Fibroblast of skin of right quadriceps (primary cell): ENCODE data around the gene S100A7A.

Source experiments
- DNase-seq: peaks from one replicate; pipeline ENCODE4 v3.0.0-alpha.2; 2013

The S100A7A gene

DNA sequence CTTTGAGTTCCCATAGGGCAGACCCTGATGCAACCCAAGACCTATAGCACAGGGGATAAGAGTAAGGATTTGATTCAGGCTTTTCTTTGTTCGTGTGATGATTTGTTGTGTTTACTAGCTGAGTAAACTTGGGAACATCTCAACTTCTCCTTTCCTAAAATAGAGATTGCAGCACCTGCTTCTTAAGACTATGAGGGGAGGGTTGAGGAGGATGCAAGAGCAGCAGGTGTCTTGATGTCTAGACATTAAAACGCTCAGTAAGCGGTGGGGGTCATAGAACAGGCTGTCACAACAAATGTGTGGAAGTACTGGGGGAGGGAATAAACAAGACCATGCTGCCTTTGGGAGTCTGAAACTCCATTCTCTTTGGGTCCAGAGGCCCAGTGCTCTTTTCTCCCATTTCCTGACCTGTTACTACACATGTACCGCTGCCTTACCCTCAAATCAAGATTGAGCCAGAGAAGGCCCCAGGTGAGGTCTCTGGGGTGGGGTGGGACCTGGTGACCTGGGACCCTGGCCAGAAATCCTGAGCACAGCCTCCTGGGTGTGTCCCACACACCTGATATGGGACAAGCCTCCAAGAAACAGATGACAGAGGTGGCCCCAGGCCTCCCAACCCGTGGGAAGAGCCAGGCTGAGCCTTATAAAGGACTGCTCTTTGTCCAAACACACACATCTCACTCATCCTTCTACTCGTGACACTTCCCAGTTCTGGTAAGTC lies at the start of gene S100A7A:
TSS of gene S100A7A (plus strand) at position 671 of the 721 bp plus-strand sequence. CDS start 1,563 bp downstream, outside the sequence.
- no peak for DNase-seq

DNA sequence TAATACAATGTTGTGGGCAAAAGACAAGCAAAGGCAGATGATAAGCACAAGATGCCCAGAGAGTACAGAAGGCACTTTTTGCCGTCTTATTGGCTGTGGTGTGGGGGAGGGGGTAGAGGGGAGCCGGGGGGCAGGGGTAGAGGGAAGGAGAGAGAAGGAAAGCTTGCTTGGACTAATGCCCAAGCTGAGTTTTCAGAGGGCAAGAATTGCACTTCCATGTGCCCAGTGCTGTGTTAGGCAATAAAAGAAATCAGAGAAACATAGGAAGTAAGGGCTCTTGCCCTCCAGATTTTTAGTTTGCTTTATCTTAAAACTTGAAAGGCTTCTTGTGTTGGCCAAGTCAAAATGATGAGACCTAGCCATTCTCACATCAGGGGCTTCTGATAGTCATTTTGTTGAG lies 49.2 kb upstream of the S100A7A start:
- no peak for DNase-seq

DNA sequence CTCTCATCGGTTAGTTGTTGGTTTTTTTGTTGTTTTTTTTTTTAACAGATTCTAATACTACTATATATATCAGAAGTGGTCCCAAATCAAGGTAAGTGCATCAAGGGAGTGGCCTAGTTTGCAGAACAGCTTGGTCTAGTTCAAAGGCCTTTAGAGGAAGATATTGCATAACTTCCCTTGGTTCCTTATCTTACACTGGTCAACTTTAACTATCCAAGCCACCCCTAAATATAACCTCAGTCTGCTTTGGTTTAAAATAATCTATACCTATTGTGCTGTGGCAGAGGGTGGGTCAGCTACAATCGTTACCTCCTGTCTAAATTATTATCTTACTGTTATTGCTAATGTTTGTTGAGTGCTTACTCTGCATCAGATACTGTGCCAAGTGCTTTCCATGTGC lies 47.8 kb upstream of the S100A7A start:
- DNase-seq = no peak

DNA sequence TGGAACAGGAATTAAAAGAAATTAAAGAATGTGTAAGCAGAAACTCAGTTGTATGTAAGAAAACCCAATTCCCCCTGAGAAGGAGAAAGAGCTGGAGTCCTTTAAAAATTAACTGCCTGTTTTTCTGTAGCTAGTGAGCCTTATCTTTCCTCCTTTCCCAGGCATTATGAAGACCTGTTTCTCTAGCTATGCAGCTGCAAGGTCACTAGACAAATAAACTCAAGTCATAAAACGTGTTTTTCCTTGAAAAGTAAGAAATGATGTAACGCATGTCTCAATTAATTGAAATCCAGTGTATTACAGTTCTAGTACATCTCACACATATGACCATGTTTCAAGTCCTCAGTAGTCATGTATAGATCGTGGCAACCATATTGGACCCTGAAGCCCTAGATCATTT lies 46.2 kb upstream of the S100A7A start:
- no peak for DNase-seq

DNA sequence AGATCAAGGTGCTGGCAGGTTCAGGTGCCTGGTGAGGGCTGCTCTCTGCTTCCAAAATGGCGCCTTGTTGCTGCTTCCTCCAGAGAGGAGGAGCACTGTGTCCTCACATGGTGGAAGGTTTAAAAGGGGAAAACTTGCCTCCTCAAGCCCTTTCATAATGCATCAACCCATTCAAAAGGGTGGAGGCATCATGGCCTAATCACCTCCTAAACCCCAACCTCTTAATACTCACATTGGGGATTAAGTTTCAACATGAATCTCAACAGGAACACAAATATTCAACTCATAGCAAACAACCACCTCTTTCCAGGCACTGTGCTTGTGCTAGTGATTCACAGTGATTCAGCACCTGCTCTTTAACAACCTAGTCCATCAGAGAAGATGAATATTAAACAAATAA lies 45.1 kb upstream of the S100A7A start:
- no peak for DNase-seq

DNA sequence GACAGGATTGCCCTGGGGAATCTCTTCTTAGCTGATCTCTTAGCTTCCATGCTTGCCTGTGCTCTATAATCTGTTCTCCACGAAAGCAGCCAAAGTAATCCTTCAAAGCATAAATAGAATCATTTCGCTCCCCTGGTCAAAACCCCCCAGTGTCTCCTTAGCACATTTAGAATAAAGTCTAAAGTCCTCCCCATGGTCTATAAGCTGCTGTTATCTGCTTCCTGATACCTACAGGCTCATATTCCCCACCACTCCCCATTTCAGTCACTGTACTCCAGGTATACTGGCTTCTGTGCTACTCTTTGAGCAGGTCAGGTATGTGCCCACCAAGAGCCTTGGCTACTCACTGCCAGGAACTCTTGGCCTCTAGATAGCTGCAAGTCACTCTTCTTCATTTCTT lies 43.7 kb upstream of the S100A7A start:
- no peak for DNase-seq

- no peak for DNase-seq
Observed at GRCh38 chr1:153374071-153374470, 42.2 kb upstream of the S100A7A start.

DNA sequence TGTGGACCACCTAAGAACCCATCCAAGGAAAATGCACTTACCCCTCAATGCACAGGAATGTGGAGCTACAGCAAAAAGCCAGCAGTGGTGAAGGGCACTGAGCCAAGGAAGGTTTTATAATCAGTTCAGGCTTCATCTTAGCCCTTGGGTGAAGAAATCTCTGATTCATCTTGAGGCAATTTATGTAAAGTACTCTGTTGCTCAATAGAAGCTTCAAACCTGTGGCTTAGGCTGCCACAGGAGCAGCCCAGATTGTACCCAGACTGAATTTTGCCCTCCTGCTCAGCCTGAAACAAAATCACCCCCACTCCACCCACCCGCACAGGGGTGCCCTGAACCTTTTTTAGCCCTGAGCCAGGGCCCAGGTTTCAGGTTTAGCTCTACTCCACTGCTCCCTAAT lies 40.8 kb upstream of the S100A7A start, which contains the start of gene S100A12:
TSS of gene S100A12 (minus strand) at position 111 of the 400 bp plus-strand sequence. CDS start 1,029 bp downstream, outside the sequence.
- peak; percentile 77 for DNase-seq

GRCh38 chr1:153379591-153379990 lies 36.7 kb upstream of the S100A7A start:
- DNase-seq = no peak

- no peak for DNase-seq
Observed at GRCh38 chr1:153380711-153381110, 35.6 kb upstream of the S100A7A start.

DNA sequence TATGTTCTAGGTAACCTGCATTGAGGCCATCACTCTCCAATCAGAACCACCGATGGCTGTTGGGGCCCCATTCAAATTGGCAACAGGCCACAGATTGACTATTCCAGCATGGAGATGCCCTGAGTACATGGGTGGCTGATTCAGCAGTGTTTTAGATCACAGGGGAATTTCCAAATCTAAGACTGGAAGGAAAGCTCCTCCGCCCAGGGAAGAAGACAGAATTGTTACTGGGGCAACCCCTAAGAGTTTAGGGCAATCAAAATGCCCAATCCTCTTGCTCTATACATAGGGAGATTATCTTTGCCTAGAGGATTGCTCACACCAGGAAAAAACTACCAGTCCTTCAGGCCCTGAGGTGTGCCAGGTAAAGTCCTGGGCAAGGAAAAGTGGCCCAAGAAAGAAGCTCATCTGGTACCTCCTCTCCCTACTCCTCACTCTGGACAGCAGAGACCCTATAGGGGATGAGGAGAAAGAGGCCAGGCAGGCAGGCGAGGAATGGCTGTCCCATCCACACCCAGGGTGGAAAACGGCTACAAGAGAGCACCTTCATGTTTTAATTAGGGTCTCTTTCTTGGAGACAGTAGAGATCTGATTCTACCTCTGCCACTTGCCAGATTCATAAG lies 31.3 kb upstream of the S100A7A start:
- DNase-seq = no peak

DNA sequence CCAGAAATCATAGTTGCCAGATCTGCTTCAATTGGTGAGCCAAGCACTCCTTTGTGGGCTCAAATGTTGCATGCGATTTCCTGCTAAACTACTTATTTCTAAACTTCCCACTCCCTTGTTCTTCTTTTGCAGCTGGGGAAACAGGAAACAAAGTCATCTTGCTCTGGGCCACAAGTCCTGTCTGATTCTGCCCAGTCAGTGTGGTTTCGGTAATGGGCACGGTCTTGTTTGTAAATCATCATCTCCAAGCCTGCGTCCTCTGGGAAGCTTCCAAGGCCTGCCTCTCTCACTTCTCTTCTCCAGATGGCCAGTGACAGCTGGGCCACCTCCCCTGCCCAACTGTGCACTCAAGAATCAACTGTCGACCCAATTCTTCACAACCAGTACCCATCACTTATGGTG lies 29.8 kb upstream of the S100A7A start:
- no peak for DNase-seq

GRCh38 chr1:153387001-153387400 lies 29.3 kb upstream of the S100A7A start:
- DNase-seq = no peak

- DNase-seq = no peak
Observed at GRCh38 chr1:153387785-153388184, 28.5 kb upstream of the S100A7A start.

- no peak for DNase-seq
Observed at GRCh38 chr1:153389401-153389800, 26.9 kb upstream of the S100A7A start.

GRCh38 chr1:153389973-153390879 lies 26.1 kb upstream of the S100A7A start:
- DNase-seq = no peak

DNA sequence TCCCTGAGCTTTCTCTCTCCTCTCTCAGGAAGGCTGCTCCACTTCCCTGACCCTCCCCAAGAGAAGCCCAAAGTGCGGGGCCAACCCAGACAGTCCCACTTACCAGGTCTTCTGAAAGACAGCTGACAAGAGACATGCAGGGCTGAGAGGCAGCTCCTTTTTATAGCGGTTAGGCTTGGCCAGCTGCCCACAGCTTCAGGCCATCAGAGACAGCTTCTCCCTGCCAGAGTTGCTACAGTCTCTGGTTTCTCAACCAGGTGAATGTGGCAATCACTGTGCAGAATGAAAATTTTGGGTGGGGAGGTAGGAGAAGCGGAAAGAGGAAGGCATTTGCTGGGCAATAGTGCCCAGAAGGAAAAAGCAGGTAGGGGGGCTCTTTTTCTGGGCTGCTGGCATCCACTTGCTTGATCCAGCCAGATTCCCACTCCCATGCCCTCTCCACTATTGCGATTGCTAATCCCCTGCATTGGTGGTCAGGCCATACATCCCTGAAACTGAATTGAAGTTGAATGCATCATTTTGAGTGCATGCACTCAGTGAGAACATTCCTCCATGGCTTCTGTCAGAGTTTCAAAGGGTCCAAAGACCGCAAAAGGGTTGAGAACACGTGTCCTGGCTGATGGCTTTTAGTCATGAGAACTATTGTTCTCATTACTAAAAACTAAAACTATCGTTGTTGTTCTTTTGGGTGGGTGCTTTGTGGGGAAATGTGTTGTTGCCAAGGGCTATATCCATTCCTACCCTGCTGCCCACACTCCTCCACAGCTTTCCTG lies 25.2 kb upstream of the S100A7A start, which contains the start of gene S100A8:
TSS of gene S100A8 (minus strand) at position 136 of the 773 bp plus-strand sequence. CDS start 538 bp downstream, outside the sequence.
- no peak for DNase-seq

DNA sequence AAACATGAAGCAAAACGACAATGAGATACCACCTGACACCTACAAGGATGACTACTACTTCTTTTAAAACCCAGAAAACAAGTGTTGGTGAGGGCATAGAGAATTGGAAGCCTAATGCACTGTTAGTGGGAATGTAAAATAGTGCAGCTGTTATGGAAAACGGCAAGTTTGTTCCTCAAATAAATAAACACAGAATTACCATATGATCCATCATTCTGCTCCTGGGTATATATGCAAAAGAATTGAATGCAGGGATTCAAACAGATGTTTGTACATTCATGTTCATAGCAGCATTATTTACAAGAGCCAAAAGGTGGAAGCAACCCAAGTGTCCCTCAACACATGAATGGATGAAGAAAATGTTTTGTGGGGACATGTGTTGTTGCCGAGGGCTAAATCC lies 24.1 kb upstream of the S100A7A start:
- no peak for DNase-seq

DNA sequence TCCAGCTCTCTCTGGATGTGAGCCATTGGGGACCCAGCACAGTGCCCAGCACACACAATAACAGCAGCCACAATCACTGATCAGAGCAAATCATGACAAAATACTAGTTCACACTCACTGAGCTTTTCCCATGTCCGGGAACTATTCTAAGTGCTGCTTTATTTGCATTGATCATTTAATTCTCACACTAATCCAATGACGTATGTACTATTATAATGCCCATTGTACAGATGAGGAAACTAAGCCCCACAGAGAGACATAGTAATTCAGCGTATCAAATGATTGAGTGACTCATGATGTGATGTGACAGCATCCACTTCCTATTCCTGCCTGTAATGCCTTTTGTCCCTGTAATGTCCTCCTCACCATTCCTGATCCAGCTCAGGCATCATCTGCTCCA lies 23.5 kb upstream of the S100A7A start:
- DNase-seq = no peak

- DNase-seq = no peak
Observed at GRCh38 chr1:153393926-153394325, 22.4 kb upstream of the S100A7A start.

GRCh38 chr1:153394391-153394790 lies 21.9 kb upstream of the S100A7A start:
- DNase-seq = no peak

DNA sequence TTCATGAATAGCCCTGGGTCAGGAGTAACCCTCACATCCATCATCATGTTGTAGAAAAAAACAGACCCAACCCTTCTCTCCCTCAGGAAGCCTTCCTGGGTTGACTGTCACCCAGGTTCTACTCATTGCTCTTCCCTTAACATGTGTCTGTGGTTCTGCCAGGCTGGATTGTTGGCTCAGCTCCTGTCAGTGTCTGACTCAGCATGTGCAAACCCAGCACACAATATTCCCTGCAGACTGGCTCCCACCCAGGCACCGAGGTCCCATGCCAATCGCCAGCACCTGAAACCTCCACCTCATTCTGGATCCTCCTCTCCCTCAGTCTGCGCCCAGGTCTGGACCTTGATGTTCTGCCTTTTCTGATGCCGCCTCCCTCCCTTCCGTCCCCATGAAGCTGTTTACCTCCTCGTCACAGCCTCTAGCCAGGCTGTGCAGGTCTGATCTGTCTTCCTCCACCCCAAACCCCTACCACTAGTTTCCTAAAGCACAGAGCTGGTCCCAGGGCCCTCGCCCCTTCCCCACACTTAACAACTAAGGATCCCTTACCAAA lies 21.1 kb upstream of the S100A7A start:
- DNase-seq = no peak
